B cell (primary cell): Measurements from ENCODE around the gene RIN3.

ENCODE experiments used
- CTCF ChIP-seq: fragments of 200-600 bp; IDR thresholded peaks from one replicate; pipeline ENCODE4 v1.8.0; 2022; ENCODE audit warnings: antibody characterized with exemption, mild to moderate bottlenecking
- EZH2 ChIP-seq: IDR thresholded peaks from 2 replicates; pipeline ENCODE4 v1.6.1; 2012; ENCODE audit warnings: borderline replicate concordance, low read depth, mild to moderate bottlenecking, moderate library complexity, low read length; ENCODE audit not compliant: insufficient read depth, poor library complexity, severe bottlenecking

- TF ChIP-seq CTCF (no peak), EZH2 (no peak)
Measured at GRCh38 chr14:92702441-92702918, 188.9 kb downstream of the RIN3 start.
